ENCODE measurements around the gene XPA.

Gene XPA

GRCh38 chr9:97695390-97695789, 1.8 kb downstream of the XPA start:
- peaks cover 16% of the 10 kb centered on the region for H3K27me3 ChIP-seq (ENCODE audit: insufficient read depth, low read length, poor library complexity, severe bottlenecking)
- no peaks in the 10 kb centered on the region for H4K20me1 ChIP-seq (ENCODE audit: insufficient read depth, low read length, poor library complexity, severe bottlenecking)
- no peaks in the 10 kb centered on the region for H3K9me3 ChIP-seq (ENCODE audit: insufficient read depth, low read depth, low read length)
- H3K4me2 ChIP-seq (ENCODE audit: low read depth, low read length, poor library complexity, severe bottlenecking), result peak overlapping the region; percentile 77
- TF ChIP-seq, protein P1, sequence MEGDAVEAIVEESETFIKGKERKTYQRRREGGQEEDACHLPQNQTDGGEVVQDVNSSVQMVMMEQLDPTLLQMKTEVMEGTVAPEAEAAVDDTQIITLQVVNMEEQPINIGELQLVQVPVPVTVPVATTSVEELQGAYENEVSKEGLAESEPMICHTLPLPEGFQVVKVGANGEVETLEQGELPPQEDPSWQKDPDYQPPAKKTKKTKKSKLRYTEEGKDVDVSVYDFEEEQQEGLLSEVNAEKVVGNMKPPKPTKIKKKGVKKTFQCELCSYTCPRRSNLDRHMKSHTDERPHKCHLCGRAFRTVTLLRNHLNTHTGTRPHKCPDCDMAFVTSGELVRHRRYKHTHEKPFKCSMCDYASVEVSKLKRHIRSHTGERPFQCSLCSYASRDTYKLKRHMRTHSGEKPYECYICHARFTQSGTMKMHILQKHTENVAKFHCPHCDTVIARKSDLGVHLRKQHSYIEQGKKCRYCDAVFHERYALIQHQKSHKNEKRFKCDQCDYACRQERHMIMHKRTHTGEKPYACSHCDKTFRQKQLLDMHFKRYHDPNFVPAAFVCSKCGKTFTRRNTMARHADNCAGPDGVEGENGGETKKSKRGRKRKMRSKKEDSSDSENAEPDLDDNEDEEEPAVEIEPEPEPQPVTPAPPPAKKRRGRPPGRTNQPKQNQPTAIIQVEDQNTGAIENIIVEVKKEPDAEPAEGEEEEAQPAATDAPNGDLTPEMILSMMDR (conservative IDR thresholded peaks at IDR 0.05; ENCODE audit: low read length), result no peak
- no peak for TF ChIP-seq EZH2phosphoT487 (IDR thresholded peaks at IDR 0.05; ENCODE audit: borderline replicate concordance)
- H2AFZ ChIP-seq (ENCODE audit: low read length), result no peak overlapping the region
- H3F3A ChIP-seq (ENCODE audit: low read depth), result no peaks in the 10 kb centered on the region
- H3K36me3 ChIP-seq (ENCODE audit: insufficient read depth, low read length), result no peaks in the 10 kb centered on the region
- H3K79me2 ChIP-seq (ENCODE audit: insufficient read depth, low read length), result peaks cover 19% of the 10 kb centered on the region; the same call in 1 of the 2 replicates
- peak overlapping the region; percentile 19 for H3K9ac ChIP-seq (ENCODE audit: low read depth, low read length, poor library complexity, severe bottlenecking)
- H3K4me3 ChIP-seq (ENCODE audit: low read length, poor library complexity, severe bottlenecking), result peak overlapping the region; percentile 85
- peaks cover 37% of the 10 kb centered on the region for H3K4me1 ChIP-seq (ENCODE audit: insufficient read depth, low read length, poor library complexity, severe bottlenecking)
- no peaks in the 10 kb centered on the region for H3K9me2 ChIP-seq (replicated peaks; ENCODE audit: low read depth, low read length)

DNA sequence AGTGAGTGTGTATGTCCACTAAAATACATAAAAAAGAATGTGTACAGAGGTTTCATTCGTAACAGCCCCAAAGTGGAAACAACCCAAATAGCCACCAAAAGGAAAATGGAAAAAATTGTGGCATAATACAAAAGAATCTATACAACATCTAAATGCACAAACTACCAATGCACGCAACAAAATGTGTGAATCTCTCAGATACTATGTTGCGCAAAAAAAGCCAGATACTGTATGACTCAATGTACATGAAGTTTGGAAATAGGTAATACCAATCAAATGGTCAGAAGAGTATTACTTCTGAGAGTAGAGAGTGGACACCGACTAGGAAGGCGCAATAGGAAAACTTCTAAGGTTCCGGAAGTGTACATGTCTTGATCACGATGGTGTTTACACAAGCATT, 2.4 kb downstream of the XPA start:
- H3K9ac ChIP-seq (ENCODE audit: low read depth, low read length, poor library complexity, severe bottlenecking), result peak overlapping the region; percentile 19
- H3K4me3 ChIP-seq (ENCODE audit: low read length, poor library complexity, severe bottlenecking), result peak overlapping the region; percentile 45
- H3K9me2 ChIP-seq (replicated peaks; ENCODE audit: low read depth, low read length), result no peaks in the 10 kb centered on the region
- no peaks in the 10 kb centered on the region; the same call in 1 of the 2 replicates for H3K36me3 ChIP-seq (ENCODE audit: insufficient read depth, low read length)
- no peak overlapping the region for H2AFZ ChIP-seq (ENCODE audit: low read length)
- H3K4me1 ChIP-seq (ENCODE audit: insufficient read depth, low read length, poor library complexity, severe bottlenecking), result peaks cover 37% of the 10 kb centered on the region
- H3K79me2 ChIP-seq (ENCODE audit: insufficient read depth, low read length), result peaks cover 19% of the 10 kb centered on the region; the same call in 1 of the 2 replicates
- H3K9me3 ChIP-seq (ENCODE audit: insufficient read depth, low read depth, low read length), result no peaks in the 10 kb centered on the region
- H3K27me3 ChIP-seq (ENCODE audit: insufficient read depth, low read length, poor library complexity, severe bottlenecking), result peaks cover 12% of the 10 kb centered on the region
- no peak for TF ChIP-seq EZH2phosphoT487 (IDR thresholded peaks at IDR 0.05; ENCODE audit: borderline replicate concordance)
- TF ChIP-seq, protein P1 (conservative IDR thresholded peaks at IDR 0.05; ENCODE audit: low read length), result no peak
- peak overlapping the region; percentile 77 for H3K4me2 ChIP-seq (ENCODE audit: low read depth, low read length, poor library complexity, severe bottlenecking)
- H3F3A ChIP-seq (ENCODE audit: low read depth), result no peaks in the 10 kb centered on the region
- no peaks in the 10 kb centered on the region for H4K20me1 ChIP-seq (ENCODE audit: insufficient read depth, low read length, poor library complexity, severe bottlenecking)

DNA sequence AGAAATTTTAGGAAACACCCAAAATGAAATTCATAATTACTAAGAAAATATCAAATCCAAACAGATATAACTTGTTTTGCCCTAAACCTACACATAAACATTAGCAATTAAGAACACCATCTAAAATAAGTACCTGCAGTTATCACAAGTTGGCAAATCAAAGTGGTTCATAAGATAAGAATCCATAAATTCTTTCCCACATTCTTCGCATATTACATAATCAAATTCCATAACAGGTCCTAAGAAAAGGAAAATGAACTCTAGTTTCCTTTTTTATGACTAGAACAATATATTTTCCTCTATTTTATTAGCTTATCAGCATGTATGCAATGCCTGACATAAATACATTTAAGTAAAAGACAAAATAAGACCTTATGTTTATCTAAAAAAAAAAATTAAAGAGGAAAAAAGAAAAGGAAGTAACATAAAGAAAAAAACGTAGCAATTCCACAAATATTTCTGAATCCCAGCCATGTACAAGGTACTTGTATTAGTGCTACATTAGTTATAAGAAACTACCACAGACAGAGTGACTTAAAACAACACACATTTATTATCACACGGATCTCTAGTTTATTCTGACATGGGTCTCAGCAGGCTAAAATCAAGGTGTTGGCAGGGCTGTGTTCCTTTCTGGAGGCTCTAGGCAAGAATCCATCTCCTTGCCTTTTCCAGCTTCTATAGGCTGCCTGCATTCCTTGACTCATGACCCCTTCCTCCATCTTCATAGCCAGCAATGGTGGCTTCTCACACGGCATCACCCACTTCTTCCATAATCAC, 7.5 kb downstream of the XPA start:
- Histone ChIP-seq H2AFZ (ENCODE audit: low read length) (no peak overlapping the region), H3K4me3 (ENCODE audit: low read length, poor library complexity, severe bottlenecking) (no peak overlapping the region), H3F3A (ENCODE audit: low read depth) (no peaks in the 10 kb centered on the region), H3K9me2 (replicated peaks; ENCODE audit: low read depth, low read length) (no peaks in the 10 kb centered on the region), H3K4me1 (ENCODE audit: insufficient read depth, low read length, poor library complexity, severe bottlenecking) (peaks cover 11% of the 10 kb centered on the region), H3K79me2 (ENCODE audit: insufficient read depth, low read length) (peaks cover 5% of the 10 kb centered on the region; the same call in 1 of the 2 replicates), H3K36me3 (ENCODE audit: insufficient read depth, low read length) (peaks cover 10% of the 10 kb centered on the region; the same call in 1 of the 2 replicates), H3K9ac (ENCODE audit: low read depth, low read length, poor library complexity, severe bottlenecking) (no peak overlapping the region), H3K4me2 (ENCODE audit: low read depth, low read length, poor library complexity, severe bottlenecking) (no peak overlapping the region), H3K9me3 (ENCODE audit: insufficient read depth, low read depth, low read length) (no peaks in the 10 kb centered on the region), H4K20me1 (ENCODE audit: insufficient read depth, low read length, poor library complexity, severe bottlenecking) (no peaks in the 10 kb centered on the region), H3K27me3 (ENCODE audit: insufficient read depth, low read length, poor library complexity, severe bottlenecking) (no peaks in the 10 kb centered on the region)
- TF ChIP-seq, protein P1 (conservative IDR thresholded peaks at IDR 0.05; ENCODE audit: low read length), result no peak
- no peak for TF ChIP-seq EZH2phosphoT487 (IDR thresholded peaks at IDR 0.05; ENCODE audit: borderline replicate concordance)

Measured in Loucy (cell line).